Activated CD8-positive, alpha-beta memory T cell treated with anti-CD3 and anti-CD28 coated beads, Interleukin-2, amount 10 ng/mL, durations not matched to agents 7 days and 5 days (primary cell): Measurements from ENCODE around the gene KAZN. TPM values are rescaled to one million over a fixed set of nuclear protein-coding genes. Genes with fewer than 3 reads are reported as not detected.

ENCODE experiments used
- ATAC-seq: fragments of 150-1000 bp; cut with Tn5 transposase; one replicate; pipeline ENCODE4 v1.10.0; 2021; ENCODE audit warnings: moderate library complexity
- CTCF ChIA-PET: fragments of 350-600 bp; sonication (Branson Sonifier 250); formaldehyde crosslinking; loops from one replicate; lab custom pipeline; 2021; ENCODE audit warnings: antibody characterized with exemption; lab: Charles Lee
- DNase-seq: peaks from one replicate; pipeline ENCODE4 v3.0.0-alpha.2; 2020
- H3K27ac Mint-ChIP-seq: one replicate; pipeline ENCODE4 v1.8.0; 2021; ENCODE audit warnings: mild to moderate bottlenecking, mixed read lengths
- H3K27me3 Mint-ChIP-seq: one replicate; pipeline ENCODE4 v1.8.0; 2021; ENCODE audit warnings: mixed read lengths
- H3K36me3 Mint-ChIP-seq: one replicate; pipeline ENCODE4 v1.8.0; 2021; ENCODE audit warnings: mild to moderate bottlenecking, mixed read lengths
- H3K4me1 Mint-ChIP-seq: one replicate; pipeline ENCODE4 v1.8.0; 2021; ENCODE audit warnings: mixed read lengths
- H3K4me3 Mint-ChIP-seq: one replicate; pipeline ENCODE4 v1.8.0; 2021; ENCODE audit warnings: mild to moderate bottlenecking, moderate library complexity, mixed read lengths
- H3K9me3 Mint-ChIP-seq: one replicate; pipeline ENCODE4 v1.8.0; 2022; ENCODE audit warnings: low read depth, mixed read lengths
- total RNA-seq, 2 experiments: library from RNA; stranded (reverse); gene quantifications; one replicate each; pipeline ENCODE4 v1.2.3, GENCODE V29; 2021

The KAZN gene
- total RNA-seq, 2 experiments from 2014 or later, result 0.12 to 0.15 TPM

- Mint-ChIP-seq H3K27ac (no peak overlapping the region), H3K27me3 (no peaks in the 10 kb centered on the region), H3K9me3 (no peaks in the 10 kb centered on the region), H3K4me1 (no peaks in the 10 kb centered on the region), H3K4me3 (no peak overlapping the region), H3K36me3 (no peaks in the 10 kb centered on the region)
- DNase-seq (no peak), ATAC-seq (no peak)
- CTCF ChIA-PET, result no interaction called here
Measured at GRCh38 chr1:15018767-15019166, 420.3 kb downstream of the KAZN start.

- ATAC-seq (no peak), DNase-seq (no peak)
- H3K9me3 Mint-ChIP-seq, result no peaks in the 10 kb centered on the region
- H3K27ac Mint-ChIP-seq, result no peak overlapping the region
- CTCF ChIA-PET, result no interaction called here
- no peak overlapping the region for H3K4me3 Mint-ChIP-seq
- no peaks in the 10 kb centered on the region for H3K4me1 Mint-ChIP-seq
- H3K27me3 Mint-ChIP-seq, result no peaks in the 10 kb centered on the region
- no peaks in the 10 kb centered on the region for H3K36me3 Mint-ChIP-seq
Measured at GRCh38 chr1:15020943-15021745, 422.7 kb downstream of the KAZN start.

GRCh38 chr1:15022048-15022447 is 423.6 kb downstream of the KAZN start:
- CTCF ChIA-PET, result no interaction called here
- Mint-ChIP-seq H3K27me3 (no peaks in the 10 kb centered on the region), H3K4me3 (no peak overlapping the region), H3K9me3 (no peaks in the 10 kb centered on the region), H3K4me1 (no peaks in the 10 kb centered on the region), H3K27ac (no peak overlapping the region), H3K36me3 (no peaks in the 10 kb centered on the region)
- DNase-seq (no peak), ATAC-seq (no peak)

- no peak overlapping the region for H3K27ac Mint-ChIP-seq
- DNase-seq (no peak), ATAC-seq (no peak)
- CTCF ChIA-PET, result no interaction called here
- H3K36me3 Mint-ChIP-seq, result no peaks in the 10 kb centered on the region
- H3K4me3 Mint-ChIP-seq, result no peak overlapping the region
- H3K4me1 Mint-ChIP-seq, result no peaks in the 10 kb centered on the region
- H3K9me3 Mint-ChIP-seq, result no peaks in the 10 kb centered on the region
- H3K27me3 Mint-ChIP-seq, result no peaks in the 10 kb centered on the region
Measured at GRCh38 chr1:15023205-15023604, 424.7 kb downstream of the KAZN start.

- Mint-ChIP-seq H3K4me3 (no peak overlapping the region), H3K9me3 (no peaks in the 10 kb centered on the region), H3K27me3 (no peaks in the 10 kb centered on the region), H3K27ac (no peak overlapping the region), H3K4me1 (no peaks in the 10 kb centered on the region), H3K36me3 (no peaks in the 10 kb centered on the region)
- no peak for DNase-seq
- CTCF ChIA-PET, result no interaction called here
- no peak for ATAC-seq
Measured at GRCh38 chr1:15023976-15024375, 425.5 kb downstream of the KAZN start.

- Mint-ChIP-seq H3K4me1 (no peaks in the 10 kb centered on the region), H3K27ac (no peak overlapping the region), H3K27me3 (no peaks in the 10 kb centered on the region), H3K9me3 (no peaks in the 10 kb centered on the region), H3K4me3 (no peak overlapping the region), H3K36me3 (no peaks in the 10 kb centered on the region)
- DNase-seq (no peak), ATAC-seq (no peak)
- CTCF ChIA-PET, result interaction anchor here (0.8 to 1.3 kb wide), 4 partner anchors 9 to 40 kb away, joined by 3 to 7 read pairs (median 4); no protein-coding TSS in a partner anchor
Measured at GRCh38 chr1:15026117-15026489, 427.6 kb downstream of the KAZN start.

- H3K27ac Mint-ChIP-seq, result no peak overlapping the region
- ATAC-seq (no peak), DNase-seq (no peak)
- H3K9me3 Mint-ChIP-seq, result no peaks in the 10 kb centered on the region
- H3K36me3 Mint-ChIP-seq, result no peaks in the 10 kb centered on the region
- H3K4me1 Mint-ChIP-seq, result no peaks in the 10 kb centered on the region
- H3K27me3 Mint-ChIP-seq, result no peaks in the 10 kb centered on the region
- CTCF ChIA-PET, result interaction anchor here (0.6 to 1.9 kb wide), 10 partner anchors 14 to 113 kb away, joined by 3 to 9 read pairs (median 4); no protein-coding TSS in a partner anchor
- H3K4me3 Mint-ChIP-seq, result no peak overlapping the region
Measured at GRCh38 chr1:15027515-15027986, 429.1 kb downstream of the KAZN start.

- ATAC-seq, result no peak
- Mint-ChIP-seq H3K27ac (no peak overlapping the region), H3K36me3 (no peaks in the 10 kb centered on the region), H3K4me3 (no peak overlapping the region), H3K4me1 (no peaks in the 10 kb centered on the region), H3K9me3 (no peaks in the 10 kb centered on the region), H3K27me3 (no peaks in the 10 kb centered on the region)
- CTCF ChIA-PET, result interaction anchor here (0.9 to 1.9 kb wide), 9 partner anchors 14 to 113 kb away, joined by 3 to 9 read pairs (median 4); no protein-coding TSS in a partner anchor
- DNase-seq, result no peak
Measured at GRCh38 chr1:15028102-15028501, 429.6 kb downstream of the KAZN start.

- no peak overlapping the region for H3K27ac Mint-ChIP-seq
- no peaks in the 10 kb centered on the region for H3K36me3 Mint-ChIP-seq
- CTCF ChIA-PET, result interaction anchor here (0.6 to 1.9 kb wide), 2 partner anchors 59 to 764 kb away, joined by 3 to 4 read pairs; no protein-coding TSS in a partner anchor
- H3K4me1 Mint-ChIP-seq, result no peaks in the 10 kb centered on the region
- no peak overlapping the region for H3K4me3 Mint-ChIP-seq
- H3K27me3 Mint-ChIP-seq, result no peaks in the 10 kb centered on the region
- no peak for ATAC-seq
- no peak for DNase-seq
- H3K9me3 Mint-ChIP-seq, result no peaks in the 10 kb centered on the region
Measured at GRCh38 chr1:15028616-15029015, 430.1 kb downstream of the KAZN start.

GRCh38 chr1:15029036-15029435 is 430.6 kb downstream of the KAZN start:
- H3K27ac Mint-ChIP-seq, result no peak overlapping the region
- CTCF ChIA-PET, result interaction anchor here (0.6 kb wide), 1 partner anchor 763 kb away, joined by 3 read pairs; no protein-coding TSS in a partner anchor
- no peaks in the 10 kb centered on the region for H3K27me3 Mint-ChIP-seq
- H3K36me3 Mint-ChIP-seq, result no peaks in the 10 kb centered on the region
- no peaks in the 10 kb centered on the region for H3K9me3 Mint-ChIP-seq
- no peaks in the 10 kb centered on the region for H3K4me1 Mint-ChIP-seq
- H3K4me3 Mint-ChIP-seq, result no peak overlapping the region
- no peak for DNase-seq
- ATAC-seq, result no peak

- no peaks in the 10 kb centered on the region for H3K27me3 Mint-ChIP-seq
Measured at GRCh38 chr1:15029786-15030185, 431.3 kb downstream of the KAZN start.

GRCh38 chr1:15031251-15031933 is 432.9 kb downstream of the KAZN start:
- no peaks in the 10 kb centered on the region for H3K9me3 Mint-ChIP-seq
- CTCF ChIA-PET, result no interaction called here
- DNase-seq (no peak), ATAC-seq (no peak)
- H3K27me3 Mint-ChIP-seq, result no peaks in the 10 kb centered on the region
- no peak overlapping the region for H3K4me3 Mint-ChIP-seq
- no peaks in the 10 kb centered on the region for H3K4me1 Mint-ChIP-seq
- H3K36me3 Mint-ChIP-seq, result no peaks in the 10 kb centered on the region
- no peak overlapping the region for H3K27ac Mint-ChIP-seq

More at GRCh38 chr1:15029786-15030185, 431.3 kb downstream of the KAZN start:
- Mint-ChIP-seq H3K4me3 (no peak overlapping the region), H3K4me1 (no peaks in the 10 kb centered on the region), H3K27ac (no peak overlapping the region), H3K9me3 (no peaks in the 10 kb centered on the region), H3K36me3 (no peaks in the 10 kb centered on the region)
- DNase-seq (no peak), ATAC-seq (no peak)
- CTCF ChIA-PET, result no interaction called here

- H3K4me3 Mint-ChIP-seq, result no peak overlapping the region
- DNase-seq (no peak), ATAC-seq (no peak)
- no peaks in the 10 kb centered on the region for H3K36me3 Mint-ChIP-seq
- no peaks in the 10 kb centered on the region for H3K9me3 Mint-ChIP-seq
- no peaks in the 10 kb centered on the region for H3K27me3 Mint-ChIP-seq
- H3K27ac Mint-ChIP-seq, result no peak overlapping the region
- CTCF ChIA-PET, result interaction anchor here (1.4 kb wide), 1 partner anchor 14 kb away, joined by 3 read pairs; no protein-coding TSS in a partner anchor
- no peaks in the 10 kb centered on the region for H3K4me1 Mint-ChIP-seq
Measured at GRCh38 chr1:15033264-15033663, 434.8 kb downstream of the KAZN start.
